Caco-2 (cell line): ENCODE data around the gene TMEM54. TPM values are rescaled to one million over a fixed set of nuclear protein-coding genes. Genes with fewer than 3 reads are reported as not detected.

Experiments
- BruUV-seq: library from RNA; stranded (reverse); fragments of 400-500 nt; replicated peaks from 2 replicates; lab custom pipeline; 2021; lab: Mats Ljungman, UMichigan
- CTCF ChIA-PET: fragments of 300-600 bp; sonication (Branson Sonifier 250); formaldehyde crosslinking; loops from one replicate; lab custom pipeline; 2022; ENCODE audit warnings: antibody characterized with exemption; lab: Charles Lee
- POLR2A ChIA-PET: fragments of 300-600 bp; sonication (Branson Sonifier 250); formaldehyde crosslinking; loops from one replicate; lab custom pipeline; 2022; ENCODE audit warnings: antibody characterized with exemption; lab: Charles Lee
- DNase-seq, 2 experiments: peaks; one replicate each; pipeline versions ENCODE4 v3.0.0 to v3.0.0-alpha.2; 2020 to 2022
- H3K27me3 ChIP-seq: replicated peaks from 2 replicates; pipeline ENCODE4 v1.6.0; 2011; ENCODE audit warnings: low read length; ENCODE audit not compliant: control insufficient read depth, insufficient read depth
- H3K36me3 ChIP-seq: 2 replicates; pipeline ENCODE4 v1.5.1; 2011; ENCODE audit warnings: low read length; ENCODE audit not compliant: control insufficient read depth, insufficient read depth
- H3K4me1 ChIP-seq: fragments of 250-450 bp; sonication (Bioruptor Pico); 2 replicates; pipeline ENCODE4 v1.5.1; 2020; ENCODE audit warnings: mild to moderate bottlenecking
- H3K4me3 ChIP-seq: 2 replicates; pipeline ENCODE4 v1.5.1; 2011; ENCODE audit warnings: low read depth, mild to moderate bottlenecking, control low read depth, low read length
- H3K9me3 ChIP-seq: fragments of 250-450 bp; sonication (Bioruptor Pico); 2 replicates; pipeline ENCODE4 v1.5.1; 2020; ENCODE audit warnings: mild to moderate bottlenecking, moderate library complexity
- H3K27ac Mint-ChIP-seq: one replicate; pipeline ENCODE4 v1.8.0; 2022; ENCODE audit warnings: mixed read lengths; ENCODE audit not compliant: unreplicated experiment
- H3K27me3 Mint-ChIP-seq: one replicate; pipeline ENCODE4 v1.8.0; 2022; ENCODE audit warnings: mixed read lengths; ENCODE audit not compliant: insufficient read depth, unreplicated experiment
- H3K36me3 Mint-ChIP-seq: one replicate; pipeline ENCODE4 v1.8.0; 2022; ENCODE audit warnings: mild to moderate bottlenecking, mixed read lengths; ENCODE audit not compliant: insufficient read depth, unreplicated experiment
- H3K4me1 Mint-ChIP-seq: one replicate; pipeline ENCODE4 v1.8.0; 2022; ENCODE audit warnings: low read depth, mixed read lengths; ENCODE audit not compliant: unreplicated experiment
- H3K4me3 Mint-ChIP-seq: one replicate; pipeline ENCODE4 v1.8.0; 2022; ENCODE audit warnings: mild to moderate bottlenecking, moderate library complexity, mixed read lengths; ENCODE audit not compliant: unreplicated experiment
- H3K9me3 Mint-ChIP-seq: one replicate; pipeline ENCODE4 v1.8.0; 2022; ENCODE audit warnings: mixed read lengths; ENCODE audit not compliant: unreplicated experiment
- CTCF ChIP-seq, 2 experiments: fragments of 200-600 bp in 1 of 2; IDR thresholded peaks; 1 replicate in 1 of 2; 2 replicates in 1 of 2; pipeline versions ENCODE4 v1.5.1 to v1.8.0; 2011 to 2022; ENCODE audit warnings: antibody characterized with exemption in 1 of 2, control low read depth in 1 of 2, inconsistent platforms in 1 of 2, low read depth in 1 of 2, low read length in 1 of 2, mild to moderate bottlenecking in 1 of 2, moderate library complexity in 1 of 2; ENCODE audit not compliant: insufficient read depth in 1 of 2, severe bottlenecking in 1 of 2, unreplicated experiment in 1 of 2
- intact Hi-C: fragments of 100-400 bp; cut with micrococcal nuclease; formaldehyde crosslinking; loops from one replicate; pipeline ENCODE4 v1.10.0; 2022; ENCODE audit not compliant: unreplicated experiment
- total RNA-seq: library from RNA; stranded (reverse); gene quantifications from 2 replicates; pipeline ENCODE4 v1.2.3, GENCODE V29; 2022

The TMEM54 gene
- total RNA-seq, 1 experiment from 2014 or later = 50.1 TPM

- no peaks in the 10 kb centered on the region for H3K27me3 Mint-ChIP-seq
- no TSS peak for BruUV-seq
- DNase-seq = no peak
- H3K4me3 Mint-ChIP-seq = no peak overlapping the region
- H3K4me1 ChIP-seq = no peaks in the 10 kb centered on the region
- POLR2A ChIA-PET = no interaction called here
- no peak overlapping the region for H3K27ac Mint-ChIP-seq
- CTCF ChIA-PET = no interaction called here
- H3K9me3 Mint-ChIP-seq = no peaks in the 10 kb centered on the region
- no peak for TF ChIP-seq CTCF (IDR thresholded peaks at IDR 0.05; ENCODE audit: insufficient read depth in 1 of 2, low read depth in 1 of 2, low read length in 1 of 2, severe bottlenecking in 1 of 2, unreplicated experiment in 1 of 2)
- H3K9me3 ChIP-seq = no peaks in the 10 kb centered on the region
- H3K4me3 ChIP-seq = no peak overlapping the region
- intact Hi-C loops = no loop called here
- H3K4me1 Mint-ChIP-seq = peaks cover 2% of the 10 kb centered on the region
- H3K27me3 ChIP-seq = no peaks in the 10 kb centered on the region
- peaks cover 5% of the 10 kb centered on the region for H3K36me3 Mint-ChIP-seq
- no peaks in the 10 kb centered on the region for H3K36me3 ChIP-seq
These were observed 36.7 kb downstream of the TMEM54 start for GRCh38 chr1:32864375-32865019.

GRCh38 chr1:32863881-32864245, 37.3 kb downstream of the TMEM54 start:
- Histone ChIP-seq H3K4me3 (no peak overlapping the region), H3K36me3 (no peaks in the 10 kb centered on the region), H3K4me1 (no peaks in the 10 kb centered on the region), H3K9me3 (no peaks in the 10 kb centered on the region), H3K27me3 (no peaks in the 10 kb centered on the region)
- TF ChIP-seq CTCF (IDR thresholded peaks at IDR 0.05; ENCODE audit: insufficient read depth in 1 of 2, low read depth in 1 of 2, low read length in 1 of 2, severe bottlenecking in 1 of 2, unreplicated experiment in 1 of 2) = no peak
- no TSS peak for BruUV-seq
- DNase-seq = no peak
- Mint-ChIP-seq H3K4me3 (no peak overlapping the region), H3K9me3 (no peaks in the 10 kb centered on the region), H3K27ac (no peak overlapping the region), H3K27me3 (no peaks in the 10 kb centered on the region), H3K36me3 (peaks cover 5% of the 10 kb centered on the region), H3K4me1 (no peaks in the 10 kb centered on the region)
- intact Hi-C loops = no loop called here
- ChIA-PET POLR2A (no interaction called here), CTCF (no interaction called here)

- Mint-ChIP-seq H3K4me1 (no peaks in the 10 kb centered on the region), H3K27ac (no peak overlapping the region), H3K27me3 (no peaks in the 10 kb centered on the region), H3K4me3 (no peak overlapping the region), H3K9me3 (no peaks in the 10 kb centered on the region), H3K36me3 (peaks cover 5% of the 10 kb centered on the region)
- Histone ChIP-seq H3K36me3 (no peaks in the 10 kb centered on the region), H3K9me3 (no peaks in the 10 kb centered on the region), H3K27me3 (no peaks in the 10 kb centered on the region), H3K4me3 (no peak overlapping the region), H3K4me1 (no peaks in the 10 kb centered on the region)
- DNase-seq = no peak
- TF ChIP-seq CTCF (IDR thresholded peaks at IDR 0.05; ENCODE audit: insufficient read depth in 1 of 2, low read depth in 1 of 2, low read length in 1 of 2, severe bottlenecking in 1 of 2, unreplicated experiment in 1 of 2) = no peak
- intact Hi-C loops = no loop called here
- CTCF ChIA-PET = no interaction called here
- no TSS peak for BruUV-seq
- POLR2A ChIA-PET = no interaction called here
These were observed 37.8 kb downstream of the TMEM54 start for GRCh38 chr1:32863218-32863880.
